HG03439 (cell line): ENCODE measurements around the gene ADAM19.

ENCODE experiments used
- ATAC-seq: cut with Tn5 transposase; IDR thresholded peaks from one replicate; pipeline ENCODE4 v1.9.1; 2021; ENCODE audit warnings: mild to moderate bottlenecking, moderate library complexity; ENCODE audit not compliant: unreplicated experiment

Gene ADAM19

DNA sequence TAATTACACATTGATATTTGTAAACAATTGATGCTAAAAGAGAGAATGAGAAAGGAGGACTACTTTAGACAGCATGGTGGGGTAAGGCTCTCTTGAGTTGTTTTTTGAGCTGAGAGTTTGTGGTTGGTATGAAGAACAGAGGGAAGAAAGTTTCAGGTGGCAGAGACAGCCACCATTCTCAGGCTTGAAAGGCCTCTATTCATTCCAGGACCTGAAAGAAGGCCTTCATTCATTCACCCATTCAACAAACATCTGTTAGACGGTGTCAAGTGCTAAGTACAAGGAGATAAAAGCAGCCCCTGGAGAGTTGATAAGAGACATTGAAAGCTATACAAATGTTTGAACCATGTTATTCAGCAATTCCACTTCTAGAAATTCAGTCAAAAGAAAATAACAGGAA, 21.7 kb upstream of the ADAM19 start:
- ATAC-seq, result no peak

DNA sequence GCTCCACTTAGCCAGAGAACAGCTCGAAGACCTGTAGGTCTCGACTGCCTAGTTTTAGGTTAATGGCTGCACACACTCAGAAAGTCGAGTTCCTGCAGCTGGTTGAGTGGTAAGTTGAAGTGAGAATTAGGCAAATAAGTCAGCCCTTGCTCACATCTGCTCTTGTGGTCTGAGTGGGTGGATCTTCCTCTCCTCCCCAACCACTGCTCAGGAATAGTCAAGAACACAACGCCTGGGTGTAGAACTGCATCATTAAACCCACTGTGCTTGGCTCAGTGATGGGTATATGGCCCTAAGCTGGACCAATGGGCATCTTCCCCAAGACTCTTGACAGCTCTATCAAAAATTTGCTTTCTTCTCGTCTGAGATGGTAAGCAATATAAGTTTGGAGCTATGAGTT, 20.9 kb upstream of the ADAM19 start:
- peak; percentile 60 for ATAC-seq

DNA sequence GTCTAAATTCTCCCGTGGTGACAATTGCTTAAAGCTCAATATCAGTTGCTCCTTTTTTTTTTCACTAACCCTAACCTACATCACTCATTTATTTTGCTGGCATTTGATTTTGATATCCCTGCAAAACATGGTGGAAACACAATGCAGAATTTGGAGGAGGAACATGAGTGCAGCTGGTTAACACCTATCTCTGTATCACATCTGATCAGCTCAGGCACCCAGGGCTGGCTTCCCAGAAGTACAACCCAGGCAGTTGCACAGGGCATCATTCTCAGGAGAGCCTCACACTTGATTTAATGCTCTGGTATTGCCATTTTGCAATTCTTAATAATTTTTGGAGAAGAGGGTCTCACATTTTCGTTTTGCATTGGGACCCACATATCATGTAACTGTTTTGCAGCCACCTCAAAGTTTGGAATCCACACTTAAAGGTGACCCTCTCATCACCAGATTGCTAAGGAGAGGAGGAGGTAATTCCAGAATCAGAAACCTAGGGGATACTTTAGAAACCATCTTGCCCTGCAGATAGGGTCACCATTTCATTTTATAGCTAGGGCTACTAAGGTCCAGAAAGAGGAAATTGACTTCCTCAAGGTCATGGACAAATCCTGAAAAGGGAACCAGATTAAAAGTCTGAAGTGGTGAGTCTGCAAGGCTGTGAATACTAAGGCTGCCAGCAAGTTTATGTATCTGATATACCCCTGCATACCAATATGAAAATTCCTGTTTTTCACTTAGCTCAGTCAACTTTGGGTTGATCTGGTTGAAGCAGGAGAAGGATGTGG, 19.3 kb upstream of the ADAM19 start:
- ATAC-seq, result no peak

DNA sequence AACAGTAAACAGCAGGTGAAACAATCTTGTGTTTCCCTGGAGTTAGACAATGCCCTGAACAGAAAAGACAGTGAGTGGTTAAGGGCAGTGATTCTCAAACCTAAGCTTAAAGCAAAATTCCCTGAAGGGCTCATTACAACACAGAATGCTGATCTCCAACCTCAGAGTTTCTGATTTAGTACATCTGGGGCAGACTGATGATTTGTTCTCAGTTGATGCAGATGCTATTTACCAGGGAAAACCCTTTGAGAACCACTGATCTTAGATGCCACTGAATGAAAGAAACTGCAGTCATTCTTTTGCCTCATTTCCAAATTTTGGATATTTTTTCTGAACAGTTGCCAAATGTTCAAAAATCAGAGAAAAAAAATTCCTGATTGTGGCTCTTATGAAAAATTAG, 18.7 kb upstream of the ADAM19 start:
- ATAC-seq, result no peak

DNA sequence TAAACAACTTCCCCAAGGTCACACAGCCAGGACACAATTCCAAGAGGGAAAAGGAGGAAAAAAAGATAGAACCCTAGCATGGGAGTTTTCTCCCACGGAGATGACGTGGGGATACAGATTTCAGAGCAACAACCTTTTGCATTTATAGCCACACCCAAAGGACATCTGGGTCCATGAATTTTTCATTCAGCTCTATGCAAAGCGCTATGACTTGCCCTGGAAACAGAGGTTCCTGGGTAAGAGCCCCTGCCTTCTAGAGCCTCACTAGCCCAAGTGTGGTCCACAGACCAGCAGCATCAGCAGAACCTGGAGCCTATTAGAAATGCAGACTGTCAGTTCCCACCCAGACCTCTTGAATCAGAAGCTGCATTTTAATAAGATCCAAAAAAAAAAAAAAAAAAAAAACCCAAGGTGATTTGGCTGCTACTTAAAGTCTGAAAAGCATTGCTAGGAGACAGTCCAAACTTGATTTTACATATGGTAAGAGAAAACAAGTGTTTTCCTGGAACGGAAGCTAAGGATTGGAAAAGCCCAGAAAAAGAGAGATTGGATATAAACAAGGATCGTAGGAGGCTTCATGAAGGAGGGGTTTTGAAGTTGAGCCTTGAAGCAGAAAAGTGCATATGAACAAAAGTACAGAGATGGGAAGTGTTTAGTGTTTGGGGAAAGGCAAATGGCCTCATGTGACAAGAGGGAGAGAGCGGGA, 17.6 kb upstream of the ADAM19 start:
- no peak for ATAC-seq

DNA sequence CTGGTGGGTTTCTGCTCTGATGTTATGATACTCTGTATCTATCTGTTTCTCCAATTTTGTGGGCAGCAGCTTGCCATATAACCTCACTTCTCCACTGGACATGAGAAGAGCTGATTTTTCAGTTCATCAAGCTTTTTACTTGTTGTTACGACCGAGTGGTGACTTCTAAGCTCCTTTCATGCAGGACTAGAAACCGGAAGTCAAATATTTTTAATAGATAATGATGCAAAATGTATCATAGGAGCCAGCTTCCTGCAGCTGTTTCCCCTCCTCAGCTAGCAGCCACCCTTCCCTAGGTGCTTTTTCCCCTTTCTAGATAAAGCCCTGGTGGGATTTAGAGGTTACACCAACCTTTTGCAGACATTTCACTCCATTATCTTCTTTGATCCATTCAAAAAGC, 17.0 kb upstream of the ADAM19 start:
- no peak for ATAC-seq

DNA sequence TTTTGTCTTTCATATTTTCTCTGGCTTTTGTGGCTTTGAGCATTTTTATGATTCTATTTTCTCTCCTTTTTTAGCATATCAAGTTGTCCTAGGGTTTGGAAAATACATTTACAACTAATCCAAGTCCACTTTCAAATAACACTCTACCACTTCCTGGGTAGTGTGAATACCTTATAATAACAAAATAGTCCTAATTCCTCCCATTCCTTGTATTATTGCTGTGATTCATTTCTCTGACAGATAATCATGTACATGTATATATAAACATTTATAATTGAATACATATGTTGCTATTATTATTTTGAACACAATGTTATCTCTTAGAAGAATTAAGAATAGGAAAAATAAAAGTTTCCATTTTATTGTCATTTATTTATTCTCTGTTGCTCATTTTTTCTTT, 14.9 kb upstream of the ADAM19 start:
- no peak for ATAC-seq

DNA sequence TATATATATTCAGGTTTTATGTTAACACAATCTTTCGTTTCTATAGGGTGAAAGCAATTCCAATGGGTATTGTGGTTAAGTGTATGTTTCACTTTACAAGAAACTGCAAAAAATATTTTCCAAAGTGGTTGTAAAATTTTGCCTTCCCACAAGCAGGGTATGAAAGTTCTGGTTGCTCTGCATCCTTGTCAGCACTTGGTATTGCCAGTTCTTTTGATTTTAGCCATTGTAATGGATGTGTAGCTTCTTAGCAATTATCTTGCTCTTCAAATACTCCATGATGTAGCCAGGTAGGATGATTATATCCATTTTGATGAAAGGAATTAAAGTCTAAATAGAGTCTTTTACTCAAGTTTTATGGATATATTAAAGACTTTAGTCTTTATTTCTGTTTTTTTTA, 9.1 kb upstream of the ADAM19 start:
- no peak for ATAC-seq

DNA sequence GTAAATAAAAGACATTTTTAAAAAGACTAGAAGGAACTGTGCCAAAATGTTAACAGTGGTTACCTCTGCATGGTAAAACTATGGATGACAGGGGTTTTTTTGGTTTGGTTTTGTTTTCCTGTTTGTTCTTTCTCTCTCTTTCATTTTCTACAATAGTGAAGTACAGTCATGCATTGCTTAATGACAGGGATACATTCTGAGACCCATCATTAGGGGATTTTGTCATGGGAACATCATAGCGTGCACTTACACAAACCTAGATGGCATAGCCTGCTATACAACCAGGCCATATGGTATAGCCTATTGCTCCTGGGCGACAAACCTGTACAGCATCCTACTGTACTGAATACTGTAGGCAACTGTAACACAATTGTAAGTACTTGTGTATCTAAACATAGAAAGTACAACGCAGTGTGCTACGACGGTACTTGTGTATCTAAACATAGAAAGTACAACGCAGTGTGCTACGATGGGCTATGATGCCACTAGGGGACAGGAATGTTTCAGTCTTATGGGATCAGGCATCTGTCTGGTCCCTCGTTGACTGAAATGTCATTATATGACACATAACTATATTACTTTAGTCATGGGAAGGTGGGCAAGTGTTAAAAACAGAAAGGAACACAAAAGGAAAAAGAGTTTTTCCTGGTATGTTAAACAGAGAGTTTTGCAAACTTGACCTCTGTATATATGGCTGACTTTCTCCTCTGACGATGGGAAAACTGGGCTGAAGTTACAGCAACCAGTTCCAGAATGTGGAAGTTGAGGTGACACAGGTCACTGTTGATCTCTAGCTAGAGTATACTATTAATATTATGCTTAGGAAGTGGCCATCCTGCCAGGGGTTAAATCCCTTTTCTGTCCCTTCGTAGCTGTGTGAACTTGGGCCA, 7.4 kb upstream of the ADAM19 start:
- ATAC-seq, result no peak

DNA sequence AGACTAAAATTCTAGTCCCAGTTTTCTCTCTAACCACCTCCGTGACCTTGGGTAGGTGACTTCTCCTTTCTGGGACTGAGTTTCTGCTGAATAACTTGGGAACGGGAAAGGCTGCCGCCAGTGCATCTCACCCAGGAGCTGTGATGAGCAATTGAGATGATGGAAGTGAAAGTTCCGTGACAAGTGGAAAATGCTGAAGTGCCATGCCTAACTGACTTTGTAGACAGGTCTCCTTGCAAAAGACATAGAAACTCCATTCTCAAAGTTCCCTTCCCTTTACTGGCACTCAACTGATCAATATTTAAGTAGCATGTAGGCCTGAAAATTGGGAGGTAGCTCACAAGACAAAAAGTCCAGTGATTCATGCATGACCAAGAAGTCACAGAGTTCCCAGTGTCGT, 6.3 kb upstream of the ADAM19 start:
- no peak for ATAC-seq

DNA sequence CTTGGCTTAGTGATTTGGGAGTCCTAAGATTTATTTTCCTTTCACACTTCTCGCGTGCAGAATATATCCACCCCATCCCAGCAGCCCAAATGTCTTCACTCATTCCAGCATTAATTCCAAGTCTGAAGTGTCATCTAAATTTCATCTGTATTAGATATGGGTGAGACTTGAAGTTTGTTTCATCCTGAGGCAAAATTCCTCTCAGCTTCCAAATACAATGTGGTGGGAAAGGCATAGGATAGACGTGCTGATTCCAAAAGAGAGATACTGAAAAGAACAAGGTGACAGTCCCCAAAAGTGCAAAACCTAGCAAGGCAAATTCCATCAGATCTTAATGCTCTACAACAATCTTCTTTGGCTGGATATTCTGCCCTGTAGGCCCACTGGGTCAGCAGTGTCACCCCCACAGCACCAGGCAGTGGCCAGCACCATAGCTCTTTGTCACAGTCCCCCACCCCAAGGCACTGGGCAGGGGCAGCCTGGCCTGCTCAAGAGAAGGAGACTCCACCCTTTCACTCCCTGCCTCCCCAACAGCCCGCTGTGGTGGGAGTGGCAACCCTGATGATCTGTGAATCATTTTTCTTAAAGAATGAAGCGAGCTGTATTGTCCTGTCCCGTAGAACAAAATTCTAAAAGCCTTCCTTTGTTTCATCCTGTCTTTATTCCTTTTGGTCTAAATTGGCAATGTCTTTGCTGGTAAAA, 2.7 kb upstream of the ADAM19 start:
- no peak for ATAC-seq

DNA sequence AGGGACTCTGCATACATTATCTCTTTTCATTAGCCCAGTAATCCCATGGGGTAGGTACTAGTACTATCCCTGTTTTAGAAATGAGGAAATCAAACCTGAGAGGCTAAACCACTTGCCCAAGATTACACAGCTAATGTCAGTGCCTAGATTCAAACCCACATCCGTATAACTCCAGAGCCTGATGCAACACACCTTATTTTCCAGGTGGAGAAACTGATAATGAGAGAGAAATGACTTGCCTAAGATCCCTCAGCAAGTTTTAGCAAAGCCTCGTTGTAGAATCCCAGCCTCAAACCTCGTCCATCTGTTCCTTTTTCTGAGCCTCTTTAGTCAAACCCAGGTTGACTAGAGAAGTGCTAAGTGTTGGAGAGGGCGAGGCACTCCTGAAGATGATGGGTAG, 1.1 kb upstream of the ADAM19 start:
- no peak for ATAC-seq

DNA sequence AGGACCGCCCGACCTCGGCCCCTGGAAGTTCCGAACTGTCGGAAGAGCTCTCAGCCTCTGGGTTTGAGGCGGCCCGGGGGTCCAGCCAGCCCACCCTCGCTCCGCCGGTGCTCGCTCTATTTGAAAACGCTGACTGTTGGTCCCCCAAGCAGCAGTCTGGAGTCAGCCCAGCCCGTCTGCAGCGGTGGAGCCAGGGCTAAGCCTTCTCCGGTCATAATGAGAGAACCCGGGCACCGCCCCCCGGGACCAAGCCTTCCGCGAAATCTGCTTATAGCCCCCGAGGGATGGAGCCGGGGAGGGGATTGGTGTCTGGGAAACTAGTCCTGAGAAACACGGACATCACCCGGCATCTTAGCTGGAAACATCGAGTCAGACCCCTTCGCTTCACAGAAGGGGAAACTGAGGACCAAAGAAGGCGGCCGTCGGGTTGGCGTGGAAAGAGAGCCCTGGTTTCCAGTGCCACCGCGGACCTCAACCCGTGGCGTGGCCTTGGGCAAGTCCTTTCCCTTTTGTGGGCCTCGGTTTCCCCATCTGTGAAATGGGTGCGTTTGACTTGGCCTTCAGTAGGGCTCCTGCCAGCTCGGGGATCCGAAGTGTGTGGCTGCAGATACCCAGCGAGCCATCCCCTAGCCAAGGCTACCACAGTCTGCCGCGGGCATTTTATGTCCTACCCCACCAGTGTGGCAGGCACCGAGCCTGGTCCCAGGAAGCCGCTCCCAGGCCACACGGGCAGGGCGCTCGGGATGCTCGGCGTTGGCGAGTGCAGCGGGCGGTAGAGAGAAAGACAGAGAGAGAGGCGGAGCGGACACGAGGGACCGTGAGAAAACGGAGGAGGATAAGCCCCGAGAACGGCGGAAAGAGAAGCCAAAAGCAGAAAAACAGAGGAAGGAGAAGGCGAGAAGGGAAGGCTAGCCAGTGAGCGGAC, 857 bp downstream of the ADAM19 start:
- peak; percentile 14 for ATAC-seq

DNA sequence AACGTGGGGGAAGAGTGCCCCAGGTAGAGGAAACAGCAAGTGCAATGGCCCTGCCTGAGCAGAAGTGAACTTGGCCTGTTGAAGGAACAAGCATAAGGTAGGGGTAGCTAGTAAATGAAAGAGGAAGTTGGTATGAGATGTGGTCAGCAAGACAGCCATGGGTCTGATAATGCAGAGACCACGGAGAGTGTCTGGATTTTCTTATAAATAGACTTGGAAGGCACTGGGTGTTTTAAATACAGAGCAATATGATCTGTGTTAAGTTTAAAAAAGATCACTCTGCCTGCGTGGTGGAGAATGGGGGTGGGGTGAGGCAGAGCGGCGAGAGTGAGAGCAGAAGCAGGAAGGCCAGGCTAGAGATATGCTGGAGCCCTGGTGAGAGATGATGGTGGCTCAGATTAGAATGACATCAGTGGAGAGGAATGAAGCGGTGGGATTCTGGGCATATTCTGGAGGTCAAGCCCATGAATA, 4.2 kb downstream of the ADAM19 start:
- peak; percentile 78 for ATAC-seq

DNA sequence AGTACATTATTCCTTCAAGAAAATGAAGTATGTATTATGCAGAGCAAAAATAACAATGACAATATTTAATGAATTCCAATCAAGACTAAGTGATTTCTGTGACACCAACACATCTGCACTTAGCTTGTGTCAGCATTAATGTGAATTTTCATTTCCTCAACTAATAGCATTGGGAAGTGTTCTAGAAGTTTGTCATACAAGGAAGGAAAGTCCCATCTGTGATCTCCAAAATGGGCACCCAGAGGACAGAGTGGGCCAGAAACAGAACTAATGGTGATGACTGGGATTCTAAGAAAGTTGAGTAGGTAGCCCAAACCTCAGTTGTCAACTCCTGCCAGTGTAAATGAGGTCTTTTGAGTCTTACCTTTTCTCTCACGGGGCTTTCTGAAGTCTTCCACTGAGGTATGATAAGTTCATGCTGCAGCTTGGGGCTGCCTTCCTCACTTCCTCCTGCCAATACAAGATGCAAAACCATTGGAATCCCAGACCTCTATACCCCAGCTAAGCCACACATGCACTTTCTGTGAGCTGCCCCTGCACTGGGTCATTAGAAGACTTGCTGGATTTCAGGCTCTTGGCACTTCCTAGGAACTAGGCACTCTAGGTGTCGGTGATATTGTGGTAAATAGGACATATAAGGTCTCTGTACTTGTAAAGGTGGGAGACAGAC, 4.9 kb downstream of the ADAM19 start:
- ATAC-seq, result peak; percentile 1

DNA sequence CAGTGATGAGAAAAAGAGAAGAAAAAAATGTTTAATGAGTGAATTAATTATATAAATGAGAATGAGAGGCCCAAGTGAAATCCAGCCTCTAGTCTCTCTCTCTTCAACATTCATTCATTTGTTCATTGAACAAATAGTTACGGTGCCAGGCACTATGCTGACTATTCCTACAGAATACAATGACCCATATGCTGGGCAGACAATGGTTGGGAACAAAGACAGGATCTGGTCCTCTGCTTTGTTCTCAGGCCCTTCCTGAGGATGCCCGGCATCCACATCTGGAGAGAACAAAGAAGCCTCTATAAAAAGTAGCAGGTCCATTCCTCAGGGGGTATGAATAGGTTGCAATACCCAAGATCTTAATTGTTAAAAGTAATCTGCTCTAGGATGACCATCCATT, 6.9 kb downstream of the ADAM19 start:
- no peak for ATAC-seq

DNA sequence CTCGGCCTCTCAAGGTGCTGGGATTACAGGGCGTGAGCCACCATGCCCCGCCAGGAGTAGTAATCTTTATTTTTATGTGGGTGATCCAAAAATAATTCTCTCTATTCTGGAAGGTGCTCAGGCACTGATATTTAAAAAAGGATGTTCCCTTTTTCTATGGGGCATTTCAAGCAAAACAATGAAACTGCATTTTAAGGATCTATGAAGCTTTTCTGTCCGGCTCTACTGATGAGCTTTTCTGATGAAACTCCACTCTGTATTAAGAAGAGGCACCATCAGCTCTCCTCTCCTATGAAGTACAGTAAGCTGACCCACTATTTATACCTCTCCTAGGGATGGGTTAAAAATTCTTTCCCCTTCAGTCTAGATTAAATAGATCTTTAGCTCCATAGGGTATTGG, 7.4 kb downstream of the ADAM19 start:
- ATAC-seq, result no peak

DNA sequence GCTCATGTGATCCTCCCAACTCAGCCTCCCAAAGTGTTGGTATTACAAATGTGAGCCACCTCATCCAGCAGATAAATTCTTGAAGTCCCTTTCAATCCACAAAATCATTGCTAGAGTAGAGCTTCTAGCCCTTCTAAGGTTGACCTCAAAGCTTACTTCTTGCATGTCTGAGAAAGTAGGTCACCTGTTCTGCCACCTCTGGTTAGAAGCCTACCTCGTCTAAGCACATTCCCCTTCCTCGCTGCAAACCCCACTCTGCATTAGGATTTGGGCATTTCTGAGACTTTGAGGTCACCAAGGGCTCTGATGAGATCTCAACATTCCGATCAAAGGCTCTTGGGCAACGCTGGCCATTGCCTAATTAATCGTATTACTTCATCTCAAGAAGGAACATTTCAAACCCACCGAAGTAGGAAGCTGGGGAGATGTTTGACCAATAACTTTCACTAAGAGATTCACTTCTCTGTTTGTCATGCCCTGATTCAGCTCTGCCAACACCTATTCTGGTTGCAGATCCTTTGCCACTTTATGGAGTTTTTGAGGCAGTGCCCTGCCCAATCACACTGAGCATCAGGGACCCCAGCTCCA, 8.6 kb downstream of the ADAM19 start:
- no peak for ATAC-seq
